ENCODE measurements around the gene MRFAP1L1.
"Not testable (repeated sequence)": the region's sequence is repeated elsewhere in the genome, so short reads cannot be mapped to it uniquely, and the experiment has no call there.

MRFAP1L1 gene

GRCh38 chr4:6732441-6733357 is 23.0 kb upstream of the MRFAP1L1 start:
- no peak overlapping the region for H3K27ac ChIP-seq (ENCODE audit: low read depth, low read length)
- no peaks in the 10 kb centered on the region for H3K27me3 ChIP-seq (ENCODE audit: control insufficient read depth in 1 of 2, insufficient read depth in 2 of 2, low read length in 2 of 2)
- no peak overlapping the region for H3K9ac ChIP-seq (ENCODE audit: low read length)
- no peaks in the 10 kb centered on the region for H3K9me3 ChIP-seq (ENCODE audit: low read length)
- no peak overlapping the region for H3K4me3 ChIP-seq (ENCODE audit: low read depth in 1 of 2, low read length in 2 of 2)
- H3K36me3 ChIP-seq (ENCODE audit: insufficient read depth, low read length) = no peaks in the 10 kb centered on the region
- no peaks in the 10 kb centered on the region for H3K4me1 ChIP-seq (ENCODE audit: insufficient read depth, low read length)

GRCh38 chr4:6731780-6732179 is 22.1 kb upstream of the MRFAP1L1 start:
- no peaks in the 10 kb centered on the region for H3K4me1 ChIP-seq (ENCODE audit: insufficient read depth, low read length)
- H3K27ac ChIP-seq (ENCODE audit: low read depth, low read length) = no peak overlapping the region
- no peaks in the 10 kb centered on the region for H3K27me3 ChIP-seq (ENCODE audit: control insufficient read depth in 1 of 2, insufficient read depth in 2 of 2, low read length in 2 of 2)

GRCh38 chr4:6731318-6731675 is 21.6 kb upstream of the MRFAP1L1 start:
- Histone ChIP-seq H3K27me3 (ENCODE audit: control insufficient read depth in 1 of 2, insufficient read depth in 2 of 2, low read length in 2 of 2) (no peaks in the 10 kb centered on the region), H3K4me3 (ENCODE audit: low read depth in 1 of 2, low read length in 2 of 2) (no peak overlapping the region), H3K27ac (ENCODE audit: low read depth, low read length) (no peak overlapping the region), H3K9ac (ENCODE audit: low read length) (no peak overlapping the region), H3K4me1 (ENCODE audit: insufficient read depth, low read length) (no peaks in the 10 kb centered on the region), H3K9me3 (ENCODE audit: low read length) (no peaks in the 10 kb centered on the region), H3K36me3 (ENCODE audit: insufficient read depth, low read length) (no peaks in the 10 kb centered on the region)

More at GRCh38 chr4:6731780-6732179, 22.1 kb upstream of the MRFAP1L1 start:
- Histone ChIP-seq H3K9me3 (ENCODE audit: low read length) (no peaks in the 10 kb centered on the region), H3K4me3 (ENCODE audit: low read depth in 1 of 2, low read length in 2 of 2) (no peak overlapping the region), H3K9ac (ENCODE audit: low read length) (no peak overlapping the region), H3K36me3 (ENCODE audit: insufficient read depth, low read length) (no peaks in the 10 kb centered on the region)

GRCh38 chr4:6730603-6731317 is 21.1 kb upstream of the MRFAP1L1 start:
- Histone ChIP-seq H3K27ac (ENCODE audit: low read depth, low read length) (no peak overlapping the region), H3K9me3 (ENCODE audit: low read length) (no peaks in the 10 kb centered on the region), H3K4me3 (ENCODE audit: low read depth in 1 of 2, low read length in 2 of 2) (no peak overlapping the region), H3K4me1 (ENCODE audit: insufficient read depth, low read length) (no peaks in the 10 kb centered on the region), H3K27me3 (ENCODE audit: control insufficient read depth in 1 of 2, insufficient read depth in 2 of 2, low read length in 2 of 2) (no peaks in the 10 kb centered on the region), H3K36me3 (ENCODE audit: insufficient read depth, low read length) (no peaks in the 10 kb centered on the region), H3K9ac (ENCODE audit: low read length) (no peak overlapping the region)

- no peak overlapping the region for H3K4me3 ChIP-seq (ENCODE audit: low read depth in 1 of 2, low read length in 2 of 2)
- no peaks in the 10 kb centered on the region for H3K36me3 ChIP-seq (ENCODE audit: insufficient read depth, low read length)
- H3K4me1 ChIP-seq (ENCODE audit: insufficient read depth, low read length) = no peaks in the 10 kb centered on the region
- no peak overlapping the region for H3K27ac ChIP-seq (ENCODE audit: low read depth, low read length)
- no peaks in the 10 kb centered on the region for H3K9me3 ChIP-seq (ENCODE audit: low read length)
- H3K27me3 ChIP-seq (ENCODE audit: control insufficient read depth in 1 of 2, insufficient read depth in 2 of 2, low read length in 2 of 2) = no peaks in the 10 kb centered on the region
- H3K9ac ChIP-seq (ENCODE audit: low read length) = no peak overlapping the region
These were observed 18.8 kb upstream of the MRFAP1L1 start for GRCh38 chr4:6728320-6729029.

GRCh38 chr4:6727943-6728250 is 18.2 kb upstream of the MRFAP1L1 start:
- no peaks in the 10 kb centered on the region for H3K4me1 ChIP-seq (ENCODE audit: insufficient read depth, low read length)
- no peak overlapping the region for H3K27ac ChIP-seq (ENCODE audit: low read depth, low read length)
- H3K9me3 ChIP-seq (ENCODE audit: low read length) = no peaks in the 10 kb centered on the region
- H3K36me3 ChIP-seq (ENCODE audit: insufficient read depth, low read length) = no peaks in the 10 kb centered on the region
- H3K9ac ChIP-seq (ENCODE audit: low read length) = no peak overlapping the region
- H3K4me3 ChIP-seq (ENCODE audit: low read depth in 1 of 2, low read length in 2 of 2) = no peak overlapping the region
- H3K27me3 ChIP-seq (ENCODE audit: control insufficient read depth in 1 of 2, insufficient read depth in 2 of 2, low read length in 2 of 2) = no peaks in the 10 kb centered on the region

GRCh38 chr4:6727081-6727942 is 17.6 kb upstream of the MRFAP1L1 start:
- Histone ChIP-seq H3K4me3 (ENCODE audit: low read depth in 1 of 2, low read length in 2 of 2) (no peak overlapping the region), H3K27me3 (ENCODE audit: control insufficient read depth in 1 of 2, insufficient read depth in 2 of 2, low read length in 2 of 2) (no peaks in the 10 kb centered on the region), H3K4me1 (ENCODE audit: insufficient read depth, low read length) (no peaks in the 10 kb centered on the region), H3K27ac (ENCODE audit: low read depth, low read length) (no peak overlapping the region), H3K9me3 (ENCODE audit: low read length) (no peaks in the 10 kb centered on the region), H3K36me3 (ENCODE audit: insufficient read depth, low read length) (no peaks in the 10 kb centered on the region), H3K9ac (ENCODE audit: low read length) (no peak overlapping the region)

- H3K27me3 ChIP-seq (ENCODE audit: control insufficient read depth in 1 of 2, insufficient read depth in 2 of 2, low read length in 2 of 2); H3K9ac ChIP-seq (ENCODE audit: low read length); H3K4me3 ChIP-seq (ENCODE audit: low read depth in 1 of 2, low read length in 2 of 2); H3K27ac ChIP-seq (ENCODE audit: low read depth, low read length); H3K9me3 ChIP-seq (ENCODE audit: low read length); H3K4me1 ChIP-seq (ENCODE audit: insufficient read depth, low read length); H3K36me3 ChIP-seq (ENCODE audit: insufficient read depth, low read length): not testable (repeated sequence)
These were observed 15.8 kb upstream of the MRFAP1L1 start for GRCh38 chr4:6725427-6725961.

GRCh38 chr4:6724421-6725111 is 14.9 kb upstream of the MRFAP1L1 start:
- H3K9ac ChIP-seq (ENCODE audit: low read length) = no peak overlapping the region
- peaks cover 8% of the 10 kb centered on the region for H3K4me1 ChIP-seq (ENCODE audit: insufficient read depth, low read length)
- no peaks in the 10 kb centered on the region for H3K9me3 ChIP-seq (ENCODE audit: low read length)
- H3K27me3 ChIP-seq (ENCODE audit: control insufficient read depth in 1 of 2, insufficient read depth in 2 of 2, low read length in 2 of 2) = no peaks in the 10 kb centered on the region
- no peak overlapping the region for H3K27ac ChIP-seq (ENCODE audit: low read depth, low read length)
- no peaks in the 10 kb centered on the region for H3K36me3 ChIP-seq (ENCODE audit: insufficient read depth, low read length)
- H3K4me3 ChIP-seq (ENCODE audit: low read depth in 1 of 2, low read length in 2 of 2) = no peak overlapping the region

GRCh38 chr4:6723851-6724250 is 14.2 kb upstream of the MRFAP1L1 start:
- no peaks in the 10 kb centered on the region for H3K9me3 ChIP-seq (ENCODE audit: low read length)
- peaks cover 8% of the 10 kb centered on the region for H3K4me1 ChIP-seq (ENCODE audit: insufficient read depth, low read length)
- H3K27ac ChIP-seq (ENCODE audit: low read depth, low read length) = no peak overlapping the region
- no peaks in the 10 kb centered on the region for H3K27me3 ChIP-seq (ENCODE audit: control insufficient read depth in 1 of 2, insufficient read depth in 2 of 2, low read length in 2 of 2)
- H3K4me3 ChIP-seq (ENCODE audit: low read depth in 1 of 2, low read length in 2 of 2) = no peak overlapping the region
- no peaks in the 10 kb centered on the region for H3K36me3 ChIP-seq (ENCODE audit: insufficient read depth, low read length)
- no peak overlapping the region for H3K9ac ChIP-seq (ENCODE audit: low read length)
